ENCODE data around the gene FBRS.
A peak's percentile ranks its signal among the peaks of the same experiment; 100 is the strongest.
"Not testable (repeated sequence)": the region's sequence is repeated elsewhere in the genome, so short reads cannot be mapped to it uniquely, and the experiment has no call there.

Gene FBRS

GRCh38 chr16:30698816-30699614, 40.8 kb downstream of the FBRS start, which contains the start of gene SRCAP:
Gene SRCAP, plus strand, starts transcription at chr16:30699171. Its CDS starts 1,654 bp downstream, at chr16:30700825.
- DNase-seq, result peak; percentile 74

DNA sequence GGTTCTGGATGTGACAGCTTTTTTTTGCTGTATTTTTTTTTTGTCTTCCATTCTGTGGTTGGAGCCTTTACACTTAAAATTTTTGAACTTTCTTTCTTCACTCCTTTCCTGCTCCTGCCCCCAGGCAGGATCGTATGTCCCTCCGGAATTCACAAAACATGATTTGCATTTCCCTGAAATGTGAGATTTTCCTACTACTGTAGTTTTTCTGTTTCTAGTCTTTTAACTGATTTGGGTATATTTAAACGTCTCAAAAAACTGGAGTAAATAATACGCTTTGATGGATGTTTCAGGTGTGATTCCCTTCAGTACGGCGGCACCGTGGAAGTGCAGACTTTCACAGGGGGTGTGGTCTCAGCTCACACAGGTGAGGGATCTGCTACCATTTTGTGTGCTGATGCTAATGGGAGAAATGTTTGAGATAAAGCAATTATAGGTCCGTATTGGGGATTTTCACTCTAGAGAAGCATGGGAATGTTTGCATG, 41.4 kb downstream of the FBRS start:
- no peak for DNase-seq

DNA sequence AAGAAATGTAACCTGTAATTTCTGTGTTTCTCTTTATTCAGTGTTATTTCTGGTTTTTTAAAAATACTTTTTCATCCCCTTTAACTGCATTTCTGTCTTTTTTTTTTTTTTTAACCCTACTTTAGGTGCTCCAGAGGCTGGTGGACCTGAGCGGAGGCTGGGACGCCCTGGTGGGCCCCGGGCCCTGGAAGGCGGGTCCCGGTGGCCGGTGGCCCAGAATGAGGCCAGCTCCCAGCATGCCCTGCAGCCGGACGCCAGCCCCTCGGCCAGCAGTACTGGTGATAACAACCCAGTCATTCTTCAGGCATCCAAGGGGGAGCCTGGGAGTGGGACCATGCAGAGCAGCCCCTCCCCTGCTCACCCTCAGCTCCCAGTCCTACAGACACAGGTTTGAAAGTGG, 42.3 kb downstream of the FBRS start:
- DNase-seq, result no peak

DNA sequence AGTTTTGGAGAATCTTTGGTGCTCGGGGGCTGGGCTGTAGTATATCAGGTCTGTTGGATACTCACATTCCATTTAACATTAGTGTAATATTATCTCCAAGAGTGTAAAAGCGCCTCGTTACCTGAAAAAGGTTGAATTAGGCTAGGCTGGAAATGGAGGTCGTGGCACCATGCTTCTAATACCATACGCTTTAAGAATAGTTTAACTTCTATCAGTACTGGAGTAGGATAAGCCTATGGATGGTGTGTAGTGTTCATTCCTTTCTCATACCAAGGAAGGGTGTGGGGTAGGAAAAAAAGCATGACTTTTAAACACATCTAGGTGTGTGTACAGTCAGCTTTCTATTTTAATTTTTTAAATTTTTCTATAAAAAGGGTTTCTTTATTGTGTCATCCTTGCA, 42.7 kb downstream of the FBRS start:
- DNase-seq, result no peak

GRCh38 chr16:30703071-30703470, 44.8 kb downstream of the FBRS start:
- not testable (repeated sequence) for DNase-seq

DNA sequence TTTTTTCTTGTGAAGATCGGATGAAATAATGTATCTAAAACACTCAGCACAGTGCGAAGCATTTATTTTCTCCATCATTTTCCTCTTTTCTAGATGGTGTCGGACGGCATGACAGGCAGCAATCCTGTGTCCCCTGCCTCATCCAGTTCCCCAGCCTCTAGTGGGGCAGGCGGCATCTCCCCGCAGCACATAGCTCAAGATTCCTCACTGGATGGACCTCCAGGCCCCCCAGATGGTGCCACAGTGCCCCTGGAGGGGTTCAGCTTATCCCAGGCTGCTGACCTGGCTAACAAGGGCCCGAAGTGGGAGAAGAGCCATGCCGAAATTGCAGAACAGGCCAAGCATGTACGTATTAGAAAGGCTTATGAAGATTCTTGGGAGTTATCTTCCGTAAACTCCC, 45.7 kb downstream of the FBRS start:
- no peak for DNase-seq

DNA sequence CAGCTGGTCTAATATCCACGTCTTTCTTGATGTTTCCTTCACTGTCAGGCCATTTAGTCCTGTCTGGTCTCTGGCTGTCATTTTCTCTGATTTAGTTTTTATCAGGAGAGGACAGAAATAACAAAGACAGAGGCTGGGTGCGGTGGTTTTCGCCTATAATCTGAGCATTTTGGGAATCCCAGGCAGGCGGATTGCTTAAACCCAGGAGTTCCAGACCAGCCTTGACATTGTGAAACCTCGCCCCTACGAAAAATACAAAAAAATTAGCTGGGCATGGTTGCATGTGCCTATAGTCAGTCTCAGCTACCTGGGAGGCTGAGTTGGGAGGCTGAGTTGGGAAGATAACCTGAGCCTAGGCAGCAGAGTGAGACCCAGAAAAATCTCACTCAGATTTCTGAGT, 47.8 kb downstream of the FBRS start:
- DNase-seq, result no peak

DNA sequence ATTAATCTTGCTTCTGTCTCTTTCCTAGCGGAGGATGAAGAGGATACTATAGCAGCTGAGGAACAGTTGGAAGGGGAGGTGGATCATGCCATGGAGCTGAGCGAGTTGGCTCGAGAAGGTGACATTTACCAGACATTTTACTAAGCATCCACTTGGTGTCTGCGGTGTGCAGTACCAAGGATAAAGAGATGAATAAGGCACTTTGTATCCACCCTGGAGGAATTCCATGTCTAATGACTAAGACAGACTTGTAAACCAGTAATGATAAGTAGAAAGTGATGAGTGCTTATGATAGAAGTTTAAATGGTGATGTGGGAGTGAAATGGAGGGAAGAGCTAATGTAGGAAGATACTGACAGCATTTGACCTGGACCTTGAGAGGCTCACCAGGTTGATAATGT, 52.7 kb downstream of the FBRS start:
- no peak for DNase-seq

- no peak for DNase-seq
Measured at GRCh38 chr16:30711712-30712111, 53.5 kb downstream of the FBRS start.

DNA sequence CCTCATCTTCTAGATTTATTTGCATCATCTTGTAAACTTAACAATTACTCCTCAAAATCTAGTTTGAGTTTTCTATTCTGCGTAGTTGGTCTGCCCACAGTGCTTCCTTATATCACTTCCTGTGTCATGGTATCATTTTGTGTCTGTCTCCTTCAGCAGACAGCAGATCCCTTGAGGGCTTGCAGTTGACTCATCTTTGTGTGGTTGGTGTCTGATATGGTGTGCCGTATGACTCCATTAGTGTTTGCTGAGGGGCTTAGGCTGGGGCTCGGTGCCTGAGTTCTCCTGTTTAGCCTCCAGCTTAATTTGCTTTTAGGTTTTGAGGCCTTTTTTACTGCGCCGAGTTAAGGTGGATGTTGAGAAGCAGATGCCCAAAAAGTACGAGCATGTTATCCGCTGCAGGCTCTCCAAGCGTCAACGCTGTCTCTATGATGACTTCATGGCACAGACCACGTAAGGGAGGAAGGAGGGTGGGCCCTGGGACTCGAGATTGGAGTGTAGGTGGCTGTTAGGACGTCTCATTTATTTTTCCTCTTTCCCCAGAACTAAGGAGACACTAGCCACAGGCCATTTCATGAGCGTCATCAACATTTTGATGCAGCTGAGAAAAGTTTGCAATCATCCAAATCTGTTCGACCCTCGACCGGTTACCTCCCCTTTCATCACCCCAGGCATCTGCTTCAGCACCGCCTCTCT, 57.7 kb downstream of the FBRS start:
- peak; percentile 49 for DNase-seq

DNA sequence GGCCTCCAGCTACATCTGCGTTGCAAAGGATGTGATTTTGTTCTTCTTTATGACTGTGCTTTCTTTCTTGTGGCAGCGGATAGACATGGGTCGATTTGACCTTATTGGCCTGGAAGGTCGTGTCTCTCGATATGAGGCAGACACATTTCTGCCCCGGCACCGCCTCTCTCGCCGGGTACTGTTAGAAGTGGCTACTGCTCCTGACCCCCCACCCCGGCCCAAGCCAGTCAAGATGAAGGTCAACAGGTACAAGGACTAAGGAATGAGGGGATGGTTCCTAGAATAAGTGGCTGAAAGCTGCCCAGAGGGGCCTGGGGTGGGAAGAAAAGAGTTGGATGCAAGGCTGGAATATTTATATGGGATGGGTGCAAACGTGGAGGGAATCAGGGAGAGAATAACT, 61.9 kb downstream of the FBRS start:
- no peak for DNase-seq

All from fibroblast of skin of back (primary cell).